AG10803 (cell line): ENCODE measurements around the gene ATP2A2.

Experiments
- DNase-seq: peaks from one replicate; pipeline ENCODE4 v3.0.0; 2010; ENCODE audit warnings: low read depth
- H3K4me3 ChIP-seq: 2 replicates; pipeline ENCODE4 v1.5.1; 2011; ENCODE audit warnings: mild to moderate bottlenecking, low read length, control low read depth
- TF ChIP-seq, protein P1 (sequence below): conservative IDR thresholded peaks from 2 replicates; pipeline ENCODE4 v1.5.1; 2011; ENCODE audit warnings: mild to moderate bottlenecking, low read length, control low read depth, inconsistent platforms

Gene ATP2A2

DNA sequence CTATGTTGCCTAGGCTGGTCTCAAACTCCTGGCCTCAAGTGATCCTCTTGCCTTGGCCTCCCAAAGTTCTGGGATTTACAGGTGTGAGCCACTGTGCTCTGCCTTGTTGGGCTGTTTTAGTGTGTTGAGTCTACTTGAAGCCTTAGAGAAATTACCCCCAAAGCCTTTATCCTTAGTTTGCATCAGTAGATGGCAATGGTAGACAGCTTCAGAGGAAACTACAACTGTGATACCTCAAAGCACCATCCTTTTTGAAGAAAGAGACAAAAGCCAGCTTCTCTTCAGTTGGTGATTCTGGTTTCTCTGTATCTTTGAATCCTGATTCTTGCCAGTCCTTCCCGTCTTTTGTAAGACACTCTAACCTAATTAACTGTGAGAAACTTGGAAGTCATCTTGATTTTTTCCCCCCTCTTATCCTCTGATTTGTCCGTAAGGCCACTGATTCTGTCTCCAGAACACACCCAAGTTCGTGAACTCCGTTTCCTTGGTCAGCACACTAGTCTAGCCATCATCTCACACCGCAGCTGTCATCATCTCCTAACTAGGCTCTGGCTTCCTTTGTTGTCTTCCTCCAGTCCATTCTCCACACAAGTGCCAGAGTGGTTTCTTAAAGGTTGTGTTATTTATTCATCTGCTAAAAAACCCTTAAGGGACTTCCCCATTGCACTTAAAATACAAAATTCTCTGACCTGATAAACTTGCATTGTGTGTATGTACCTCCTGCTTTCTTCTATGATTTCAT lies 20.2 kb downstream of the ATP2A2 start:
- TF ChIP-seq, protein P1, sequence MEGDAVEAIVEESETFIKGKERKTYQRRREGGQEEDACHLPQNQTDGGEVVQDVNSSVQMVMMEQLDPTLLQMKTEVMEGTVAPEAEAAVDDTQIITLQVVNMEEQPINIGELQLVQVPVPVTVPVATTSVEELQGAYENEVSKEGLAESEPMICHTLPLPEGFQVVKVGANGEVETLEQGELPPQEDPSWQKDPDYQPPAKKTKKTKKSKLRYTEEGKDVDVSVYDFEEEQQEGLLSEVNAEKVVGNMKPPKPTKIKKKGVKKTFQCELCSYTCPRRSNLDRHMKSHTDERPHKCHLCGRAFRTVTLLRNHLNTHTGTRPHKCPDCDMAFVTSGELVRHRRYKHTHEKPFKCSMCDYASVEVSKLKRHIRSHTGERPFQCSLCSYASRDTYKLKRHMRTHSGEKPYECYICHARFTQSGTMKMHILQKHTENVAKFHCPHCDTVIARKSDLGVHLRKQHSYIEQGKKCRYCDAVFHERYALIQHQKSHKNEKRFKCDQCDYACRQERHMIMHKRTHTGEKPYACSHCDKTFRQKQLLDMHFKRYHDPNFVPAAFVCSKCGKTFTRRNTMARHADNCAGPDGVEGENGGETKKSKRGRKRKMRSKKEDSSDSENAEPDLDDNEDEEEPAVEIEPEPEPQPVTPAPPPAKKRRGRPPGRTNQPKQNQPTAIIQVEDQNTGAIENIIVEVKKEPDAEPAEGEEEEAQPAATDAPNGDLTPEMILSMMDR: no peak
- DNase-seq: no peak

DNA sequence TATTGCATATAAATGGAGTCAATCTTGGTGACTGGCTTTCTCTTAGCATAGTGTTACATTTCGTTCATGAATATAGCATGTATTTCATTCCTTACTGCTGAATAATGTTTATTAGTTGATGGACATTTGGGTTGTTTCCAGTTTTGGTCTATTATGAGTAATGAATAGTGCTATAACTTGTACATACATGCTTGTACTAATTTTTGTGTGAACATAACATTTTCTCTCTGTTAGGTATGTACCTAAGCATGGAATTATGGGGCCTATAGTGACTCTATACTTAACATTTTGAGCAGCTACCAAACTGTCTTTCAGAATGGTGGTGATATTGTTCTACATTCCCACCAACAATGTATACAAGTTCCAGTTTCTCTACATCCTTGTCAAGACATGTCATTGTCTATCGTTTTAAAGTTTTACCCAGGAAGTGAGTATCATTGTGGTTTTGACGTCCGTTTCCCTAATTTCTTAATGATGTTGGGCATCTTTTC lies 23.1 kb downstream of the ATP2A2 start:
- no peak overlapping the region for H3K4me3 ChIP-seq
- TF ChIP-seq, protein P1: no peak

More for the DNA sequence above, 20.2 kb downstream of the ATP2A2 start:
- no peak overlapping the region for H3K4me3 ChIP-seq

DNA sequence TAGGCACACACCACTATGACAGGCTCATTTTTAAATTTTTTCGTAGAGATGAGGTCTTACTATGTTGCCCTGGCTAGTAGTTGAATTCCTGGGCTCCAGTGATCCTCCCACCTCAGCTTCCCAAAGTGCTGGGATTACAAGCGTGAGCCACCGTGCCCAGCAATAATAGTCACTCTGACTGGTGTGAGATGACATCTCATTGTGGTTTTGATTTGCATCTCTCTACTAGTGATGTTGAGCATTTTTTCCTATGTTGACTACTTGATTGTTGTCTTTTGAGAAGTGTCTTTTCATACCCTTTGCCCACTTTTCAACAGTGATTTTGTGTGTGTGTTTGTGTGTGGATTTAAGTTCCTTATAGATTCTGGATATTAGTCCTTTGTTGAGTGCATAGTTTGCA lies 26.3 kb downstream of the ATP2A2 start:
- H3K4me3 ChIP-seq: no peak overlapping the region
- TF ChIP-seq, protein P1: no peak
- no peak for DNase-seq

More for the DNA sequence above, 23.1 kb downstream of the ATP2A2 start:
- DNase-seq: peak; percentile 48

DNA sequence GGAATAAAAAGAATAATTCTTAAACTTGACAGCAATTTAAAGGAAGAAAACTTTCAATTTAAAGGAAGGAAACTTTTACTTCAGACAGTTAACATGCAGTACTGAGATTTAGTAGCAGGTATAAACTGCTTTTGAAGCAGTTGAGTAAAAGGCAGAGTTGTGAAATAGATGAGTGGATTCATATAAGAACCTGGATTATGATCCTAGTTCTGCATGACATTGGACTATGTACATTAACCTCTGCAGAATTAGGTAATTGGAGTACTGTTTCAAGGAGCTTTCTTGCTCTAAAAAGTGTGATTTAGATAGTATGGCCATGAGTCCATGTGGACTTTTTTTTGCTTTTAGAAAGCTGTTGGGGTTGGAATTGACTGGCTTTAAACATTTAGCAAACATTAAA lies 29.7 kb downstream of the ATP2A2 start:
- DNase-seq: no peak
- TF ChIP-seq, protein P1: no peak
- H3K4me3 ChIP-seq: no peak overlapping the region

DNA sequence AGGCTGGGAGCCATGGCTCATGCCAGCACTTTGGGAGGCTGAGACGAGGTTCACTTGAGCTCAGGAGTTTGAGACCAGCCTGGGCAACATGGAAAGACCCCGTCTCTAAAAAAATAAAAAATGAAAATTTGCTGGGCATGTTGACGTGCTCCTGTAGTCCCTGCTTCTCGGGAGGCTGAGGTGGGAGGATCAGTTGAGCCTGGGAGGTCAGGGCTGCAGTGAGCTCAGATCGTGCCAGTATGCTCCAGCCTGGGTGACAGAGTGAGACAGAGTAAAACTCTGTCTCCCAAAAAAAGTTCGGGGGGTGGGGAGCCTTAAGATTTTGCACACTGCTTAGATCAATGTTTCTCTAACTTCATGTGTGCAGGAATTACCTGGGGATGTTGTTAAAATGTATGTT lies 30.9 kb downstream of the ATP2A2 start:
- H3K4me3 ChIP-seq: no peak overlapping the region
- TF ChIP-seq, protein P1: no peak
- DNase-seq: no peak

DNA sequence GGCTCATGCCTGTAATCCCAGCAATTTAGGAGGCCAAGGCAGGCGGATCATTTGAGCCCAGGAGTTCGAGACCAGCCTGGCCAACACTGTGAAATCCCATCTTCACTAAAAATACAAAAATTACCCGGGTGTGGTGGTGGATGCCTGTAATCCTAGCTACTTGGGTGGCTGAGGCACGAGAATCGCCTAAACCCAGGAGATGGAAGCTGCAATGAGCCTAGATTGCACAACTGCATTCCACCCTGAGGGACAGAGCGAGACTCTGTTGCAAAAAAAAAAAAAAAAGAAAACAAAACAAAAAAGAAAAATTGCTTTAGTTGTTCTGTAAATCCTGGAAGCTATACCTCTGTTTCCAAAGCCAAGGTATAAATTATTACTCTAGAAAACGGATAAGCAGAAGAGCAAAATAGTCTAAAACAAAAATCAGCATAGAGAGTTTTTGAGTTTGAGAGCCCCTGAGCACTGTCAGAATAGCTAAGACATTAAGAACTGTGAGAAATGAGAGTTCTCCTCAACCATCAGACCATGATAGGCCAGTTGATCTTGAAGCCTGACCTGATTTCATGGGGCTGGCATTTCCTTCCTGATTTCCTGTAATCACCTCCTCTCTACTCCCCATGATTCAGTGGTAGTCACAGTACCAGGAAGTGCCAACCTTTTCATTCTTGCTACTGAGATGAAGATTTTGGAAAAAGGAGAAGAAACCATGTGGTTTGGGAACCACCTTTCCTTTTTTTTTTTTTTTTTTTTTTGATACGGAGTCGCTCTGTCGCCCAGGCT lies 31.7 kb downstream of the ATP2A2 start:
- TF ChIP-seq, protein P1: no peak
- peak; percentile 74 for DNase-seq
- no peak overlapping the region for H3K4me3 ChIP-seq
